Muscle layer of colon (tissue), 2 donors: ENCODE measurements around the gene SLC25A29.
"Not testable (repeated sequence)": the region's sequence is repeated elsewhere in the genome, so short reads cannot be mapped to it uniquely, and the experiment has no call there.

ENCODE experiments used
- H3K27ac ChIP-seq: one replicate; pipeline ENCODE4 v1.7.0; 2013; ENCODE audit warnings: low read depth, mild to moderate bottlenecking, low read length, moderate library complexity
- H3K27me3 ChIP-seq, 2 donors: one replicate each; pipeline ENCODE4 v1.7.0; 2013; ENCODE audit warnings: low read length in 2 of 2, mild to moderate bottlenecking in 2 of 2; ENCODE audit not compliant: insufficient read depth in 2 of 2, control insufficient read depth in 1 of 2
- H3K36me3 ChIP-seq: one replicate; pipeline ENCODE4 v1.7.0; 2013; ENCODE audit warnings: mild to moderate bottlenecking, low read length; ENCODE audit not compliant: insufficient read depth
- H3K4me1 ChIP-seq: one replicate; pipeline ENCODE4 v1.7.0; 2013; ENCODE audit warnings: mild to moderate bottlenecking, low read length; ENCODE audit not compliant: insufficient read depth
- H3K4me3 ChIP-seq, 2 donors: one replicate each; pipeline ENCODE4 v1.7.0; 2013; ENCODE audit warnings: low read length in 2 of 2, low read depth in 1 of 2, mild to moderate bottlenecking in 1 of 2, moderate library complexity in 1 of 2
- H3K9ac ChIP-seq: one replicate; pipeline ENCODE4 v1.7.0; 2013; ENCODE audit warnings: low read length
- H3K9me3 ChIP-seq: one replicate; pipeline ENCODE4 v1.7.0; 2013; ENCODE audit warnings: mild to moderate bottlenecking, low read length
- donor health status: abdominal sarcoma.
- donor health status: Adenocarcinoma of cecum.

SLC25A29 gene

DNA sequence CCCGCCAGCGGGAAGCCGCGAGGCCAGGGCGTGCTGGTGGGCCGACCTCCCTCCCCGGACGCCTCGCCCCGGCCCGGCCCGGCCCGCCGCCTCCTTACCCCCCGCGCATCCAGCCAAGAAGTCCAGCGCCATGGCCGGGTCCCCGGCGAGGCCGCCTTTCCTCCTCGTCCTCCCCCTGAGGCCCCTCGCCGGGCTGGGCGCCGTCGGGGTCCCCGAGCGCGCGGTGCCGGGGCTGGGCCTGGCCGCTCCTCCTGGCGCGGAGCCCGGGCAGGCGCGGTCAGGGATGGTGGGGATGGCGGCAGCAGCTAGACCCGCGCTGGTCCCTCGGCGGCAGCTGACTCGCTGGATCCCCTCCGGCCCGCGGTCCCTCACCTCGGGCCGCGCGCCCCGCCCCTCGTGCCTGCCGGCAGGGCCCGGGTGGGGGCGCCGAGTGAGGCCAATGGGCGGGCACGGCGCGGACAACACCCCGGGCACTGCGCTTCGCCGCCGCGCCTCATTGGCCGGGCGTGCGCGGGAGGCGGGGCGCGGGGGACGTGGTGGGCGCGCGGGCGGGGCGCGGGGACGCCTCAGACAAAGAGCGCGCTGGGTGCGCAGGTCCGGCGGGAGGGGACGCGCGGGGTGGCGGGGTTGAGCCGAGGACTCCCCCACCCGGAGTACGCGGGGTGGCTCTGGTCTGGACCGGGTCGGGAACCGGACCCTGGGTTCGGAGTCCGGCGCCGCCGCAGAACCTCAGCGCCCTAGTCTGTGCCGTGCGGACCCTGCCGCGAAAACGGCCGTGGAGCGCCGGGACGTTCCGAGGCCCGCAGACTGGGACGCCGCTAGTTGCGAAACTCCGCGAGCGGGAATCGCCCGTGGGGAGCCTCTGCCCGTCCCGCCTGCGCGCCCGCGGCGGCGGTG, at the start of gene SLC25A29:
Gene SLC25A29 (minus strand): TSS at position 344 of the 897 bp plus-strand sequence. CDS start 212 bp downstream, at position 132.
- Histone ChIP-seq H3K9ac (peak within 1 kb of the TSS; percentile 39), H3K27me3 (no peaks in the 10 kb centered on the region), H3K27ac (peak within 1 kb of the TSS; percentile 72), H3K4me1 (peaks cover 12% of the 10 kb centered on the region), H3K4me3 (peak within 1 kb of the TSS; percentile 67 to 77), H3K36me3 (no peaks in the 10 kb centered on the region), H3K9me3 (no peaks in the 10 kb centered on the region)

DNA sequence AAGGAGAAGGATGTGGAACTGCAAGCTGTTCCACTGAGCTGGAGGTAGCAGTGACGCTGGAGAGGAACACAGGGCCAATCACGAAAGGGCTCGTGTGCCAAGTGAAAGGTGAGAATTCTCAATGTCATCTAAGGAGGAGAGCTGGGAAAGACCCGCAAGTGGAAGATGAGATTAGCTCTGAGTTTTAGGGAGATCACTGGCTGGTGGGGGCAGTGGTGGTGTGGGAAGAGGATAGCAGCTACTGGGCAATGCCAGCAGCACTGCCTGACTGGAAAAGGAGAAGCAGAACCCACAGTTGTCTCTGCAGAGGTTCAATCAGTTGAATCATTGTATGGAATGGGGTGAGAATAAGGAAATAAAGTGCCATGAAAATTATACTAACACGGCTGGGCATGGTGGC, 44.7 kb upstream of the SLC25A29 start:
- Histone ChIP-seq H3K27ac (no peak overlapping the region), H3K9ac (no peak overlapping the region), H3K4me3 (no peak overlapping the region), H3K36me3 (peaks cover 48% of the 10 kb centered on the region), H3K9me3 (no peaks in the 10 kb centered on the region), H3K4me1 (no peaks in the 10 kb centered on the region), H3K27me3 (no peaks in the 10 kb centered on the region)

DNA sequence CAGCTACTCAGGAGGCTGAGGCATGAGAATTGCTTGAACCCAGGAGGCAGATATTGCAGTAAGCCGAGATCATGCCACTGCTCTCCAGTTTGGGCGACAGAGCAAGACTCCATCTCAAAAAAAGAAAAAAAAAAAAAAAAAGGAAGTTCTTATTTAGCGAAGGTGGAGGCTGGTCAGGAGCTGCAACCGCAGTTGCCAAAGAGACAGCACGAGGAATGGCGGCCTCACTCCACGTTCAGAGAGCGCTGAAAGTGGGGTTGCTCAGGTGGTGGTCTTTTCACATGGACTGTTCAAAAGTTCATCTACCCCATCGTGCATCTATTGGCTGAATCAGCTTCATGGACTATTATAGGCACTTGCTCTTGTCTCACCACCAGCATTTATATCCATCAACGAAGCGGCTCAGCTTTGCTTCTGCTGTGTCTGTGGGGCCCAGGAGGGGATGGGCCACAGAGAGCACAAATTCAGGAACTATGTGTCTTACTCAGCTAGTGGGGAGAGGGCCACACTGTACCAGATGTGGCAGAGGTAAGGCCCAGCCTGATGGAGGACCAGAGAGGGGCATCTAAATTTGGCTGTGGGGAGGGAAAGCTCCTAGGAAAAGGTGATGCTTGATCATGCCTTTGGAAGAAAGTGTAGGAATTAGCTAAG, 44.2 kb upstream of the SLC25A29 start:
- Histone ChIP-seq H3K9ac (no peak overlapping the region), H3K9me3 (no peaks in the 10 kb centered on the region), H3K36me3 (peaks cover 46% of the 10 kb centered on the region), H3K4me3 (no peak overlapping the region), H3K27ac (no peak overlapping the region), H3K27me3 (no peaks in the 10 kb centered on the region), H3K4me1 (no peaks in the 10 kb centered on the region)

GRCh38 chr14:100348784-100349685, 42.8 kb upstream of the SLC25A29 start:
- Histone ChIP-seq H3K9ac (no peak overlapping the region), H3K4me3 (no peak overlapping the region), H3K27me3 (no peaks in the 10 kb centered on the region), H3K9me3 (no peaks in the 10 kb centered on the region), H3K4me1 (no peaks in the 10 kb centered on the region), H3K27ac (no peak overlapping the region), H3K36me3 (peaks cover 35% of the 10 kb centered on the region)

DNA sequence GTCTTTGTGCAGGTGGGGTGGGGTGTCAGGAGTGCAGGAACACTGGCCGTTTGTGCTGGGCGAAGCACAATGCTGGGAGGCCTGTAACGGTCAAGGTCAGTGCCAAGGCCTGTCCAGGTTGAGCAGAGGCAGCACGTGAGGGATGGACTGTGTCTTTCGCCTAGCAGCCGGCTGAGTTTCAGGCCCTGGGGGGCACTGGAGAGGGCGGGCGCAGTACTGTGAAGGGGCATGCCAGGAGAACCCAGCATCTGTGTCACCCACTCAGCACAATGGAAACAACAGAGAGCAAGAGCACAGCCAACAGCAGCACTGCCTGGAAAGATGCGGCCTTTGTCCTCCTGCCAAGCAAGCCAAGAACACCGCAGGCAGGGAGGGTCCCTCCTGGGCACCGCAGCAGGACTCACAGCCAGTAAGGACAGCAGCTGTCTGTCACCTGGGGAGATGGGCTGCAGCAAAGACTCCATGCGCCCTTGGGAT, 42.0 kb upstream of the SLC25A29 start:
- no peaks in the 10 kb centered on the region for H3K4me1 ChIP-seq
- no peak overlapping the region for H3K9ac ChIP-seq
- H3K36me3 ChIP-seq, result peaks cover 28% of the 10 kb centered on the region
- no peaks in the 10 kb centered on the region for H3K27me3 ChIP-seq
- no peaks in the 10 kb centered on the region for H3K9me3 ChIP-seq
- H3K27ac ChIP-seq, result no peak overlapping the region
- H3K4me3 ChIP-seq, result no peak overlapping the region

GRCh38 chr14:100346306-100347091, 40.3 kb upstream of the SLC25A29 start:
- Histone ChIP-seq H3K36me3 (peaks cover 21% of the 10 kb centered on the region), H3K9ac (no peak overlapping the region), H3K27ac (no peak overlapping the region), H3K4me3 (no peak overlapping the region), H3K27me3 (no peaks in the 10 kb centered on the region), H3K9me3 (no peaks in the 10 kb centered on the region), H3K4me1 (peaks cover 8% of the 10 kb centered on the region)

DNA sequence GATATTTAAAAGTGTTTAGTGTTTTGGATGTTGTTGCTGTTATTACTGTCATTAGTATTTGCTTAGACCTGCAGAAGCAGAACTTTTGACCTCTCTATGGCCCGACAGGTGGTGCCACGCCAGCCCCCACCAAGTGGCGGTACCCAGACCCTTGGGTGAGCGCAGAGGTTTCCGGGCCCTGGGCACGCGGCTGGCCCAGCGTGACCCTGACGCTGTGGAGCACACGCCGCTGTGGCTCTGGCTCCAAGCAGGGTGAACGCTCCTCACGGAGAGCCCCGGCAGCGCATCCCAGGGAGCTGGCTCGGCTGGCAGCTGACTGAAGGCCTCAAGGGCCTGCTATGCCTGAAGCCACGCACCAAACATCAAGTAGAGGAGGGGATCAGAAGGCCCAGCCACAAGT, 39.5 kb upstream of the SLC25A29 start:
- Histone ChIP-seq H3K27me3 (no peaks in the 10 kb centered on the region), H3K36me3 (peaks cover 20% of the 10 kb centered on the region), H3K4me1 (peaks cover 15% of the 10 kb centered on the region), H3K27ac (no peak overlapping the region), H3K4me3 (no peak overlapping the region), H3K9ac (no peak overlapping the region), H3K9me3 (no peaks in the 10 kb centered on the region)

- not testable (repeated sequence) for H3K9me3 ChIP-seq, H3K27ac ChIP-seq, H3K9ac ChIP-seq, H3K4me3 ChIP-seq, H3K27me3 ChIP-seq
- peaks cover 15% of the 10 kb centered on the region for H3K4me1 ChIP-seq
- peaks cover 22% of the 10 kb centered on the region for H3K36me3 ChIP-seq
These were observed 38.4 kb upstream of the SLC25A29 start for GRCh38 chr14:100344657-100345056.

DNA sequence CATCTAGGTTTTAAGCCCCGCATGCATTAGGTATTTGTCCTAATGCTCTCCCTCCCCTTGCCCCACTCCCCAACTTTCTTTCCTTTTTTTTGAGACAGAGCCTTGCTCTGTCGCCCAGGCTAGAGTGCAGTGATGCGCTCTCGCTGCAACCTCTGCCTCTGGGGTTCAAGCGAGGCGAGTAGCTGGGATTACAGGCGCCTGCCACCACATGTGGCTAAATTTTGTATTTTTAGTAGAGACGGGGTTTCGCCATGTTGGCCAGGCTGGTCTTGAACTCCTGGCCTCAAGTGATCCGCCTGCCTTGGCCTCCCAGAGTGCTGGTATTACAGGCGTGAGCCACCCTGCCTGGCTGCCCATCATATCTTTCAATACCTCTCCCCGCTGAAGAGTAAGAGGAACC, 36.6 kb upstream of the SLC25A29 start:
- H3K9me3 ChIP-seq, H3K27me3 ChIP-seq, H3K27ac ChIP-seq, H3K4me3 ChIP-seq, H3K9ac ChIP-seq: not testable (repeated sequence)
- H3K4me1 ChIP-seq, result peaks cover 15% of the 10 kb centered on the region
- peaks cover 14% of the 10 kb centered on the region for H3K36me3 ChIP-seq

DNA sequence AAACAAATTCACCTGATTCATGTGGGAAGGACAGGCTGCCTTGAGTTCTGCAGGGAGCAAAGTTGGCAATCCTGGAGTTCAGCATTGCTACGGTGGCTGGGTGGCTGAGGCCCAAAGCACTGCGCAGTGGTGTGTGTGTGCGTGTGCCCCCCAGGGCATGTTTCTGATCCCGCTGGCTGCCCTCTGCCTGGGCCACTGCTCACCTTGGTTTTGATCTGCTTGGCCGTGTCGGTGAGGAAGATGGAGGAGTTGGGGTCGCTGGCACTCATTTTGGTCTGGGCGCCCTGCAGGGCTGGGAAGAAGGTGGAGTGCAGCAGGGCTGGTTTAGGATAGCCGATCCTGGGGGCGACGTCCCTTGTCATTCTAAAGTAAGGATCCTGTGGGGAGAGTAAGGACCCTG, 36.0 kb upstream of the SLC25A29 start:
- Histone ChIP-seq H3K27me3 (no peaks in the 10 kb centered on the region), H3K4me3 (no peak overlapping the region), H3K4me1 (peaks cover 15% of the 10 kb centered on the region), H3K27ac (peak overlapping the region; percentile 61), H3K9me3 (no peaks in the 10 kb centered on the region), H3K9ac (no peak overlapping the region), H3K36me3 (peaks cover 17% of the 10 kb centered on the region)
